Measurements from ENCODE around the gene DOCK6. TPM values are rescaled to one million over a fixed set of nuclear protein-coding genes. Genes with fewer than 3 reads are reported as not detected.

Gene DOCK6
- total and polyA plus RNA-seq, 2 experiments from 2014 or later, result 17.4 to 36.8 TPM

DNA sequence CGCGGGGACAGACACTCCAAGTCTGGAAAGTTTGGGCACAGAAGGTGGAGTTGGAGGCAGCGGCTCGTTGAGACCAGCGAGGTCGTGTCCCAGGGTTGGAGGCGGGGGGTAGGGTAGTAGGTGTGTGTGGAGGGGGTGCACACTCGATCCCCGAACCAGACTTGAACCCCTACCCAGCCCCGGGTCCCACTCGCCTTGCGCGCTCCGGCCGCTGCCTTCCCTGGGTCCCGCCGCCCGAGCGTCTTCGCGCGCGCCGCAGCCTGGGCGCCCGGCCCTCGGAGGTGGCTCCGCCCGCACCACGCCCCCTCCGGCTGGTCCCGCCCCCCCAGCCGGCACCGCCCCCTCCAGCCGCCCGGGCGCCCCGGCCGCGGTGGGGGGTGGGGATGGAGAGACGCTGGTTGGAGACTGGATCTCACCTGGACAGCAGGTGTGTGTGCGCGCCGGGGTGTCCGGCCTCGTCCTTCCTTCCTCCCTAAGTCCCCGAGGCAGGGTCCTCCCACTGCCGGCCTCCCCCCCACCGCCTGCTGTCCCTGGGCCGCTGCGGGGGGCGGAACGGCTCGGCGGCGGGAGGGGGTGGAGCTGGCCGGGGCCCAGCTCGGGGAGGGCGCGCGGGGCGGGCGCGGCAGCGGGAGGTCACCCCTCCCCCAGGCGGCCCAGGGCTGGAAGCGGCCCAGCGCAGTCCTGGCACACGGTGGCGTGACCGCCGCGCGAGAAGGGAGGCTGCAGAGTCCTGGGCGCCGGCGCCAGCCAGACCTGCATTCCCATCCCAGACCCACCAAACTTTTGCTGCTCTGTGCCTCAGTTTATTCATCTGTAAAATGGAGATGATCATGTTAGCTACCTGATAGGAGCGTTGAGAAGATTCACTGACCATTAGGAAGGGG is 64.8 kb downstream of the DOCK6 start, which contains the start of gene KANK2:
Gene KANK2 (minus strand): TSS at position 255 of the 884 bp plus-strand sequence. CDS start 3,034 bp downstream, outside the sequence.
- TF ChIP-seq EZH2phosphoT487 (IDR thresholded peaks at IDR 0.05; ENCODE audit: low read depth, severe bottlenecking, unreplicated experiment) (no peak), CTCF (IDR thresholded peaks at IDR 0.05; ENCODE audit: poor library complexity) (peak; percentile 18)
- H3K9me2 ChIP-seq (replicated peaks; ENCODE audit: insufficient read depth), result no peaks in the 10 kb centered on the region
- peak within 1 kb of the TSS; percentile 90 for H2AFZ ChIP-seq
- DNase-seq (ENCODE audit: low spot score), result peak; percentile 94
- H4K20me1 ChIP-seq (ENCODE audit: insufficient read depth, poor library complexity, severe bottlenecking), result no peaks in the 10 kb centered on the region
- WGBS (ENCODE audit: low lambda C conversion rate, missing lambda C conversion rate), result 5% methylated on average over 17 of the region's 78 CpGs
- H3K4me1 ChIP-seq (ENCODE audit: insufficient read depth), result peaks cover 20% of the 10 kb centered on the region
- H3K36me3 ChIP-seq (replicated peaks; ENCODE audit: insufficient read depth, low read depth), result no peaks in the 10 kb centered on the region
- peaks cover 42% of the 10 kb centered on the region for H3K79me2 ChIP-seq
- no peaks in the 10 kb centered on the region for H3K9me3 ChIP-seq (ENCODE audit: low read depth)
- peak within 1 kb of the TSS; percentile 87 for H3K4me3 ChIP-seq
- no peaks in the 10 kb centered on the region for H3K27me3 ChIP-seq
- peak within 1 kb of the TSS; percentile 93 for H3K27ac ChIP-seq
- H3K4me2 ChIP-seq, result peak within 1 kb of the TSS; percentile 98

GRCh38 chr19:11196406-11197287 is 65.7 kb downstream of the DOCK6 start:
- no peak for TF ChIP-seq CTCF (IDR thresholded peaks at IDR 0.05; ENCODE audit: poor library complexity)
- no peak for TF ChIP-seq EZH2 (IDR thresholded peaks at IDR 0.05; ENCODE audit: borderline replicate concordance)
- no peak for TF ChIP-seq EZH2phosphoT487 (IDR thresholded peaks at IDR 0.05; ENCODE audit: low read depth, severe bottlenecking, unreplicated experiment)
- Histone ChIP-seq H3K4me3 (peak overlapping the region; percentile 87), H4K20me1 (ENCODE audit: insufficient read depth, poor library complexity, severe bottlenecking) (no peaks in the 10 kb centered on the region), H3K9me3 (ENCODE audit: low read depth) (no peaks in the 10 kb centered on the region), H3K27me3 (no peaks in the 10 kb centered on the region), H3K27ac (peak overlapping the region; percentile 93), H3K36me3 (replicated peaks; ENCODE audit: insufficient read depth, low read depth) (no peaks in the 10 kb centered on the region), H3K9me2 (replicated peaks; ENCODE audit: insufficient read depth) (no peaks in the 10 kb centered on the region), H3K4me2 (peak overlapping the region; percentile 98), H3K4me1 (ENCODE audit: insufficient read depth) (peaks cover 21% of the 10 kb centered on the region), H2AFZ (no peak overlapping the region), H3K79me2 (peaks cover 47% of the 10 kb centered on the region)
- peak; percentile 72 for DNase-seq (ENCODE audit: low spot score)
- 51% methylated on average over 16 of the region's 47 CpGs for whole genome bisulfite sequencing (ENCODE audit: low lambda C conversion rate, missing lambda C conversion rate)

DNA sequence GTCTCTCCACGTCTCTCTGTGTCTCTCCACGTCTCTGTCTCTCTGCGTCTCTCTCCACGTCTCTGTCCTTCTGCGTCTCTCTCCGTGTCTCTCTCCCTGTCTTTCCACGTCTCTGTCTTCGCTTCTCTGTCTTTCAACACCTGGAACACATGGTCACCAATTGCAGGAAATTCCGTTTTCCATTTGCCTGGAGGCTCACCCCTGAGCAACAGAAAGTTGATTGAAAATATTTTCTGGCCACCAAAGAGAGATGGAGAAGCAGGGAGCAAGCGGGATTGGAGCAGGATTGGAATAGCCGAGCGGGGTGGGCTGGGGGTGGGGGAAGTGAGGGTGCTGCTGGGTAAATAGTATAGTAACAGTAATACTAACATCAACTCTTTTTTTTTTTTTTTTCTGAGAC is 66.6 kb downstream of the DOCK6 start:
- Histone ChIP-seq H2AFZ (no peak overlapping the region), H3K4me1 (ENCODE audit: insufficient read depth) (peaks cover 25% of the 10 kb centered on the region), H3K27ac (peak overlapping the region; percentile 93), H3K4me3 (no peak overlapping the region), H3K27me3 (no peaks in the 10 kb centered on the region), H3K4me2 (peak overlapping the region; percentile 98), H4K20me1 (ENCODE audit: insufficient read depth, poor library complexity, severe bottlenecking) (no peaks in the 10 kb centered on the region), H3K79me2 (peaks cover 55% of the 10 kb centered on the region), H3K9me3 (ENCODE audit: low read depth) (no peaks in the 10 kb centered on the region), H3K36me3 (replicated peaks; ENCODE audit: insufficient read depth, low read depth) (no peaks in the 10 kb centered on the region), H3K9me2 (replicated peaks; ENCODE audit: insufficient read depth) (no peaks in the 10 kb centered on the region)
- WGBS (ENCODE audit: low lambda C conversion rate, missing lambda C conversion rate), result 79% methylated on average over 12 of the region's 12 CpGs
- TF ChIP-seq EZH2phosphoT487 (IDR thresholded peaks at IDR 0.05; ENCODE audit: low read depth, severe bottlenecking, unreplicated experiment) (no peak), CTCF (IDR thresholded peaks at IDR 0.05; ENCODE audit: poor library complexity) (no peak), EZH2 (IDR thresholded peaks at IDR 0.05; ENCODE audit: borderline replicate concordance) (no peak)
- no peak for DNase-seq (ENCODE audit: low spot score)

Data from hepatocyte (in vitro differentiated cells).